Measurements from ENCODE around the gene HRH3. TPM values are rescaled to one million over a fixed set of nuclear protein-coding genes. Genes with fewer than 3 reads are reported as not detected.

Gene HRH3
- total RNA-seq, 2 experiments from 2014 or later, result not detected

GRCh38 chr20:62202083-62202395 lies 18.0 kb downstream of the HRH3 start:
- no peak overlapping the region for H3K4me3 Mint-ChIP-seq
- H3K9me3 Mint-ChIP-seq, result no peaks in the 10 kb centered on the region
- H3K27me3 Mint-ChIP-seq, result no peaks in the 10 kb centered on the region
- DNase-seq, result no peak
- H3K27ac Mint-ChIP-seq, result no peak overlapping the region
- peaks cover 3% of the 10 kb centered on the region for H3K4me1 Mint-ChIP-seq
- ChIA-PET POLR2A (no interaction called here), CTCF (no interaction called here)
- H3K36me3 Mint-ChIP-seq (ENCODE audit: low read depth), result peaks cover 24% of the 10 kb centered on the region

- POLR2A ChIA-PET, result no interaction called here
- Mint-ChIP-seq H3K4me1 (peaks cover 3% of the 10 kb centered on the region), H3K27me3 (no peaks in the 10 kb centered on the region), H3K9me3 (no peaks in the 10 kb centered on the region), H3K27ac (no peak overlapping the region), H3K36me3 (ENCODE audit: low read depth) (peaks cover 24% of the 10 kb centered on the region), H3K4me3 (no peak overlapping the region)
- CTCF ChIA-PET, result interaction anchor here (0.6 kb wide), 1 partner anchor 12 kb away, joined by 3 read pairs; no protein-coding TSS in a partner anchor
- DNase-seq, result no peak
Measured at GRCh38 chr20:62201173-62202082, 18.6 kb downstream of the HRH3 start.

DNA sequence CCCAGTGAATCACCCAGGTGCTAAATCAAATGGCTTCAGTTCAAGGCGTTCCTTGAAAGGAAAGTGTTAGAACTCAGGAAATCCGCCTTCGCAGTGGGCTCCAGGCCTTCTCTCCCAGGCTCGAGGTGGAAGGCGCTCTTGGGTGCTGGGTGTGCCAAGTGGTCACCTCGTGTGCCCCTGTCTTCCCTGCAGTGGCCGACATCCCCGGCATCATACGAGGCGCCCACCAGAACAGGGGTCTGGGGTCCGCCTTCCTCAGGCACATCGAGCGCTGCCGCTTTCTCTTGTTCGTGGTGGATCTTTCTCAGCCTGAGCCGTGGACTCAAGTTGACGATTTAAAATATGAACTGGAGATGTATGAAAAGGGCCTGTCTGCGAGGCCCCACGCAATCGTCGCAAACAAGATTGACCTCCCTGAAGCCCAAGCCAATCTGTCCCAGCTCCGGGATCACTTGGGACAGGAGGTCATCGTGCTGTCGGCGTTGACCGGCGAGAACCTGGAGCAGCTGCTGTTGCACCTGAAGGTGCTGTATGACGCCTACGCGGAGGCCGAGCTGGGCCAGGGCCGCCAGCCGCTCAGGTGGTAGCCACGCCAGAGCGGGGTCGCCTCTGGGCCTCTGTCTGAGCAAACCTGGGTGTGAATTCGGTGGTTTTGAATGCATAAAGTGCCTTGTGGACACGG lies 19.4 kb downstream of the HRH3 start:
- Mint-ChIP-seq H3K36me3 (ENCODE audit: low read depth) (peaks cover 25% of the 10 kb centered on the region), H3K27me3 (no peaks in the 10 kb centered on the region), H3K9me3 (no peaks in the 10 kb centered on the region), H3K4me1 (peaks cover 3% of the 10 kb centered on the region), H3K4me3 (no peak overlapping the region), H3K27ac (no peak overlapping the region)
- DNase-seq, result no peak
- CTCF ChIA-PET, result interaction anchor here (1.4 kb wide), 1 partner anchor 13 kb away, joined by 4 read pairs; no protein-coding TSS in a partner anchor
- POLR2A ChIA-PET, result no interaction called here

- no peak for DNase-seq
- H3K4me1 Mint-ChIP-seq, result peaks cover 3% of the 10 kb centered on the region
- peaks cover 28% of the 10 kb centered on the region for H3K36me3 Mint-ChIP-seq (ENCODE audit: low read depth)
- CTCF ChIA-PET, result no interaction called here
- POLR2A ChIA-PET, result no interaction called here
- H3K4me3 Mint-ChIP-seq, result no peak overlapping the region
- no peak overlapping the region for H3K27ac Mint-ChIP-seq
- H3K9me3 Mint-ChIP-seq, result no peaks in the 10 kb centered on the region
- H3K27me3 Mint-ChIP-seq, result no peaks in the 10 kb centered on the region
Measured at GRCh38 chr20:62198931-62199330, 21.1 kb downstream of the HRH3 start.

GRCh38 chr20:62198496-62198895 lies 21.6 kb downstream of the HRH3 start:
- Mint-ChIP-seq H3K9me3 (no peaks in the 10 kb centered on the region), H3K36me3 (ENCODE audit: low read depth) (peaks cover 28% of the 10 kb centered on the region), H3K27me3 (no peaks in the 10 kb centered on the region), H3K4me1 (peaks cover 3% of the 10 kb centered on the region), H3K4me3 (no peak overlapping the region), H3K27ac (no peak overlapping the region)
- DNase-seq, result no peak
- CTCF ChIA-PET, result no interaction called here
- POLR2A ChIA-PET, result no interaction called here

- H3K4me1 Mint-ChIP-seq, result no peaks in the 10 kb centered on the region
- no peak overlapping the region for H3K4me3 Mint-ChIP-seq
- peaks cover 28% of the 10 kb centered on the region for H3K36me3 Mint-ChIP-seq (ENCODE audit: low read depth)
- no peak for DNase-seq
- H3K27me3 Mint-ChIP-seq, result no peaks in the 10 kb centered on the region
- ChIA-PET POLR2A (interaction anchor here (0.5 kb wide), 1 partner anchor 10 kb away, joined by 8 read pairs; no protein-coding TSS in a partner anchor), CTCF (no interaction called here)
- no peak overlapping the region for H3K27ac Mint-ChIP-seq
- no peaks in the 10 kb centered on the region for H3K9me3 Mint-ChIP-seq
Measured at GRCh38 chr20:62197801-62198200, 22.3 kb downstream of the HRH3 start.

- H3K9me3 Mint-ChIP-seq, result no peaks in the 10 kb centered on the region
- DNase-seq, result no peak
- ChIA-PET POLR2A (interaction anchor here (0.5 kb wide), 1 partner anchor 9 kb away, joined by 8 read pairs; no protein-coding TSS in a partner anchor), CTCF (no interaction called here)
- H3K27ac Mint-ChIP-seq, result no peak overlapping the region
- H3K4me1 Mint-ChIP-seq, result no peaks in the 10 kb centered on the region
- H3K36me3 Mint-ChIP-seq (ENCODE audit: low read depth), result peaks cover 28% of the 10 kb centered on the region
- H3K27me3 Mint-ChIP-seq, result no peaks in the 10 kb centered on the region
- H3K4me3 Mint-ChIP-seq, result no peak overlapping the region
Measured at GRCh38 chr20:62197311-62197710, 22.8 kb downstream of the HRH3 start.

GRCh38 chr20:62196286-62196685 lies 23.8 kb downstream of the HRH3 start:
- H3K4me1 Mint-ChIP-seq, result no peaks in the 10 kb centered on the region
- DNase-seq, result no peak
- peaks cover 23% of the 10 kb centered on the region for H3K36me3 Mint-ChIP-seq (ENCODE audit: low read depth)
- ChIA-PET CTCF (interaction anchor here (0.6 kb wide), 1 partner anchor 19 kb away, joined by 5 read pairs; no protein-coding TSS in a partner anchor), POLR2A (no interaction called here)
- H3K27me3 Mint-ChIP-seq, result no peaks in the 10 kb centered on the region
- no peak overlapping the region for H3K4me3 Mint-ChIP-seq
- H3K27ac Mint-ChIP-seq, result no peak overlapping the region
- H3K9me3 Mint-ChIP-seq, result no peaks in the 10 kb centered on the region

GRCh38 chr20:62195736-62196135 lies 24.3 kb downstream of the HRH3 start:
- CTCF ChIA-PET, result no interaction called here

DNA sequence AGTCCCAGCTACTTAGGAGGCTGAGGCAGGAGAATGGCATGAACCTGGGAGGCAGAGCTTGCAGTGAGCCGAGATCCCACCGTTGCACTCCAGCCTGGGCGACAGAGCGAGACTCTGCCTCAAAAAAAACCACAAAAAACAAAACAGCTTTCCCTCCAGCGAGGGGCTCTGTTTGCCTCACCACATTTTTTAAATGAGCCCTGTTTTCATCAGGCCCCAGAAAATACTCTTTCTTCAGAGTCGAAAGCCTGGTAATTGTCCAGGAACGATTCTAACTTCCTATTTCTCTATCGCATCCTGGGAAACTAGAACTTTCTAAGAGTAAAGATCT lies 25.0 kb downstream of the HRH3 start:
- H3K4me1 Mint-ChIP-seq, result no peaks in the 10 kb centered on the region
- no peaks in the 10 kb centered on the region for H3K27me3 Mint-ChIP-seq
- H3K36me3 Mint-ChIP-seq (ENCODE audit: low read depth), result peaks cover 18% of the 10 kb centered on the region
- H3K4me3 Mint-ChIP-seq, result no peak overlapping the region
- H3K9me3 Mint-ChIP-seq, result no peaks in the 10 kb centered on the region
- ChIA-PET CTCF (no interaction called here), POLR2A (no interaction called here)
- no peak overlapping the region for H3K27ac Mint-ChIP-seq
- DNase-seq, result no peak

More at GRCh38 chr20:62195736-62196135, 24.3 kb downstream of the HRH3 start:
- H3K36me3 Mint-ChIP-seq (ENCODE audit: low read depth), result peaks cover 23% of the 10 kb centered on the region
- no peaks in the 10 kb centered on the region for H3K9me3 Mint-ChIP-seq
- H3K4me1 Mint-ChIP-seq, result no peaks in the 10 kb centered on the region
- POLR2A ChIA-PET, result no interaction called here
- no peaks in the 10 kb centered on the region for H3K27me3 Mint-ChIP-seq
- DNase-seq, result no peak
- H3K27ac Mint-ChIP-seq, result no peak overlapping the region
- no peak overlapping the region for H3K4me3 Mint-ChIP-seq

- CTCF ChIA-PET, result no interaction called here
- Mint-ChIP-seq H3K9me3 (no peaks in the 10 kb centered on the region), H3K36me3 (ENCODE audit: low read depth) (peaks cover 5% of the 10 kb centered on the region), H3K27ac (no peak overlapping the region), H3K4me3 (no peak overlapping the region), H3K27me3 (no peaks in the 10 kb centered on the region), H3K4me1 (no peaks in the 10 kb centered on the region)
- DNase-seq, result no peak
- POLR2A ChIA-PET, result no interaction called here
Measured at GRCh38 chr20:62193079-62194025, 26.7 kb downstream of the HRH3 start.

DNA sequence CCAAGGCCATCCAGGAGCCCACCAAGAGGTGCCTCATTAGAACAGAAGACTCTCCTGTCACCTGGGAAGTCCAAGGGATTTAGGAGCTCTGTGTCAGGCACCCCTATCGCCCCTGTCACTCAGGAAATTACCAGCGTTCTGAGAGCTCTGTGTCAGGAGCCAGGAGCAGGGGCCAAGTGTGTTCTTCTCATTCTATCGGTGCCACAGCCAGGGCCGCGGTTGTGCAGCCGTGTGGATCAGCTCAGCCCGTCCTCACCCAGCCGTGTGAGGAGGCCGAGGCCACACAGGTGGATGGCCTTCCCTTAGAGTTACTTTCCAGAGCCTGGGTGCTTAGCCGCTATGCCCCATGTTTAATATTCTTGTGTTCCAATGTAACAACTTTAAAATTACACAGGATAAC lies 27.4 kb downstream of the HRH3 start:
- Mint-ChIP-seq H3K4me3 (no peak overlapping the region), H3K4me1 (peaks cover 1% of the 10 kb centered on the region), H3K27me3 (no peaks in the 10 kb centered on the region), H3K9me3 (no peaks in the 10 kb centered on the region), H3K27ac (no peak overlapping the region), H3K36me3 (ENCODE audit: low read depth) (peaks cover 5% of the 10 kb centered on the region)
- no peak for DNase-seq
- CTCF ChIA-PET, result no interaction called here
- POLR2A ChIA-PET, result no interaction called here
